ENCODE data around the gene C11orf21. TPM values are rescaled to one million over a fixed set of nuclear protein-coding genes. Genes with fewer than 3 reads are reported as not detected.

C11orf21 gene
- polyA plus RNA-seq, 1 donor (not counting 4 experiments of a cell fraction or from before 2014, with no cell fraction given) = not detected

DNA sequence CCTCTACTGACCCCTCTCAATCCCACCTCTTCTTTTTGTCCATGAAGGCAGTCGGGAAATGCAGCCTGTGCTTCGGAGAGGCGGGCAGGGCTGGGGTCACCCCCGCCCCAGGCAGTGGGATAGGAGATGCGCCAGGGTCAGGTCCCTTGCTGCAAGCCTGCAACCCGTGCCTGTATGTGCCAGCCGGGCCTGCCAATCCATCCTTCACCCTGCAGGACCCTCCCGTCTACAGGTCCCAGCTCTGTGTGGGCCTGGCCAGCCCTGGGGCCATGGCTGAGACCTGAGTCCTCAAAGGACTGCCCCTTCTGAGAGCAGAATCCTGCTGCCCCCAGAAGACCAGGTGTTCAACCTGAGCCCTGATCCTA is 42.3 kb downstream of the C11orf21 start:
- Histone ChIP-seq H3K79me2 (ENCODE audit: control insufficient read depth, insufficient read depth, low read length) (no peaks in the 10 kb centered on the region), H3K36me3 (ENCODE audit: control insufficient read depth in 2 of 2, extremely low read depth in 1 of 2, insufficient read depth in 2 of 2, low read length in 2 of 2) (no peaks in the 10 kb centered on the region), H3K4me2 (ENCODE audit: control insufficient read depth, extremely low read depth, insufficient read depth, low read depth, low read length) (no peak overlapping the region), H3K27ac (ENCODE audit: control insufficient read depth, insufficient read depth, low read length) (no peak overlapping the region), H4K20me1 (ENCODE audit: control insufficient read depth, extremely low read depth, insufficient read depth, low read length) (no peaks in the 10 kb centered on the region), H3K4me1 (ENCODE audit: control insufficient read depth, extremely low read depth, insufficient read depth, low read length) (peaks cover 15% of the 10 kb centered on the region), H3K4me3 (ENCODE audit: control insufficient read depth in 2 of 3, extremely low read depth in 1 of 3, insufficient read depth in 2 of 3, low read depth in 1 of 3, low read length in 3 of 3) (no peak overlapping the region), H3K27me3 (ENCODE audit: control insufficient read depth, extremely low read depth, insufficient read depth, low read length) (peaks cover 37% of the 10 kb centered on the region), H3K9ac (ENCODE audit: control insufficient read depth, extremely low read depth, insufficient read depth, low read length) (no peak overlapping the region), H2AFZ (ENCODE audit: control insufficient read depth, low read length) (no peak overlapping the region), H3K9me3 (ENCODE audit: control insufficient read depth, low read depth, low read length) (no peaks in the 10 kb centered on the region), H3K9me1 (ENCODE audit: control insufficient read depth, extremely low read depth, insufficient read depth, low read length) (no peaks in the 10 kb centered on the region)
- dilution Hi-C loops (cut with MboI; ENCODE audit: extremely low pct_ligation_motif_present, low sequenced_read_pairs) = no loop called here
- no peak for FAIRE-seq
- no peak for DNase-seq (ENCODE audit: low read depth, low spot score)
- no peak for TF ChIP-seq EZH2 (IDR thresholded peaks at IDR 0.05; ENCODE audit: low read length)
- TF ChIP-seq, protein P1, sequence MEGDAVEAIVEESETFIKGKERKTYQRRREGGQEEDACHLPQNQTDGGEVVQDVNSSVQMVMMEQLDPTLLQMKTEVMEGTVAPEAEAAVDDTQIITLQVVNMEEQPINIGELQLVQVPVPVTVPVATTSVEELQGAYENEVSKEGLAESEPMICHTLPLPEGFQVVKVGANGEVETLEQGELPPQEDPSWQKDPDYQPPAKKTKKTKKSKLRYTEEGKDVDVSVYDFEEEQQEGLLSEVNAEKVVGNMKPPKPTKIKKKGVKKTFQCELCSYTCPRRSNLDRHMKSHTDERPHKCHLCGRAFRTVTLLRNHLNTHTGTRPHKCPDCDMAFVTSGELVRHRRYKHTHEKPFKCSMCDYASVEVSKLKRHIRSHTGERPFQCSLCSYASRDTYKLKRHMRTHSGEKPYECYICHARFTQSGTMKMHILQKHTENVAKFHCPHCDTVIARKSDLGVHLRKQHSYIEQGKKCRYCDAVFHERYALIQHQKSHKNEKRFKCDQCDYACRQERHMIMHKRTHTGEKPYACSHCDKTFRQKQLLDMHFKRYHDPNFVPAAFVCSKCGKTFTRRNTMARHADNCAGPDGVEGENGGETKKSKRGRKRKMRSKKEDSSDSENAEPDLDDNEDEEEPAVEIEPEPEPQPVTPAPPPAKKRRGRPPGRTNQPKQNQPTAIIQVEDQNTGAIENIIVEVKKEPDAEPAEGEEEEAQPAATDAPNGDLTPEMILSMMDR (optimal IDR thresholded peaks at IDR 0.05 in 1 of 3, IDR thresholded peaks at IDR 0.05 in 1 of 3, conservative IDR thresholded peaks at IDR 0.05 in 1 of 3; ENCODE audit: extremely low read depth in 1 of 3, insufficient read depth in 2 of 3, low read length in 3 of 3) = no peak

DNA sequence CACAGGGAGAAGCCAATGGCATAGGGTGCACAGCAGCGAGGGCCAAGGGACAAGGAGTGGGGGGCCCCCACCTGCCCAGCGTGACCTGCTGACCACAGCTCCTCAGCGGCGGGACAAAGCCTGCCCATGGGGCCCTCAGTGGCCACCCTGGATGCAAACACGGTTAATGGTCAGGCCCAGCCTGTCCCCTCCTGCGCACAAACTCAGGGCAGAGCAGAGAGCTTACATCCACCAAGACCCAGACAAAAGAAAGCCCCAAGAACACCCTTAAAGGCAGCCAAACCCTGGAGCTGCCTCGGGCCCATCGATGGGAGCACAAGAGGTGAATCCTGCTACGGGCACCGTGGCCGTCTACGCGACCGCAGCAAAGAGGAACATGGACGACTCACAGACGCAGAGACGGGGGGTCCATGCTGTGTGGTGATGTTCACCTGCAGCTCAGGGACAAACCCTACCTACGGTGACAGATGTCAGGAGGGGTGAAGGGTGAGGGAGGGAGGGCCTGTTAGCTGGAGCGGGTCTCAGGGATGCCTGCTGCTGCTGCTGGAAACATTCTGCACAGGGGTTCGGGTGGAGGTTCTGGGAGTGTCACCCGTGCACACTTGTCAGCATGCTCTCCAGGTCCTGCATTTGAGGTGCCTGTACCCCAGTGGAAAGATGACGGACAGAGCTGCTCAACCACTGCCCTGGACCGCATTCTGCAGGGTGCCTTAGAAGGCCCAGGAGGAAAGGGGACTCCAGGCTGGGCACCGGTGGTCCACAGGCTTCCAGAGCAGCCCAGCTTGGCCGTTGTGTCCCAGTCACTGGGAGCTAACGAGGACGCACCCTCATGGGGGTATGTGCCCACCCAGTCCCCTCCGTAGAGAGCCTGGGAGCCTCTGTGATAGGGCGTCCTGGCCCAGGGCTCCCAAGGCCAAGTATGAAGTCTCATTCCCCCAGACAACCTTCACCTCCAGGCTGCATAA is 42.9 kb downstream of the C11orf21 start:
- Histone ChIP-seq H4K20me1 (ENCODE audit: control insufficient read depth, extremely low read depth, insufficient read depth, low read length) (no peaks in the 10 kb centered on the region), H3K9me3 (ENCODE audit: control insufficient read depth, low read depth, low read length) (no peaks in the 10 kb centered on the region), H3K4me1 (ENCODE audit: control insufficient read depth, extremely low read depth, insufficient read depth, low read length) (peaks cover 15% of the 10 kb centered on the region), H3K27ac (ENCODE audit: control insufficient read depth, insufficient read depth, low read length) (no peak overlapping the region), H3K9ac (ENCODE audit: control insufficient read depth, extremely low read depth, insufficient read depth, low read length) (no peak overlapping the region), H3K9me1 (ENCODE audit: control insufficient read depth, extremely low read depth, insufficient read depth, low read length) (no peaks in the 10 kb centered on the region), H3K4me3 (ENCODE audit: control insufficient read depth in 2 of 3, extremely low read depth in 1 of 3, insufficient read depth in 2 of 3, low read depth in 1 of 3, low read length in 3 of 3) (no peak overlapping the region), H2AFZ (ENCODE audit: control insufficient read depth, low read length) (no peak overlapping the region), H3K36me3 (ENCODE audit: control insufficient read depth in 2 of 2, extremely low read depth in 1 of 2, insufficient read depth in 2 of 2, low read length in 2 of 2) (no peaks in the 10 kb centered on the region), H3K4me2 (ENCODE audit: control insufficient read depth, extremely low read depth, insufficient read depth, low read depth, low read length) (no peak overlapping the region), H3K27me3 (ENCODE audit: control insufficient read depth, extremely low read depth, insufficient read depth, low read length) (peaks cover 35% of the 10 kb centered on the region), H3K79me2 (ENCODE audit: control insufficient read depth, insufficient read depth, low read length) (no peaks in the 10 kb centered on the region)
- no peak for DNase-seq (ENCODE audit: low read depth, low spot score)
- dilution Hi-C loops (cut with MboI; ENCODE audit: extremely low pct_ligation_motif_present, low sequenced_read_pairs) = no loop called here
- TF ChIP-seq, protein P1 (optimal IDR thresholded peaks at IDR 0.05 in 1 of 3, IDR thresholded peaks at IDR 0.05 in 1 of 3, conservative IDR thresholded peaks at IDR 0.05 in 1 of 3; ENCODE audit: extremely low read depth in 1 of 3, insufficient read depth in 2 of 3, low read length in 3 of 3) = no peak
- no peak for TF ChIP-seq EZH2 (IDR thresholded peaks at IDR 0.05; ENCODE audit: low read length)
- no peak for FAIRE-seq
